Esophagus squamous epithelium (tissue), 4 donors: Measurements from ENCODE around the gene MEGF10.

Source experiments
- CTCF ChIP-seq, 6 experiments: fragments of 450-650 bp in 4 of 6; fragments of 200-600 bp in 2 of 6; sonication (generic) in 2 of 6; IDR thresholded peaks; one replicate each; pipeline ENCODE4 v1.5.1; 2016 to 2019; ENCODE audit warnings: antibody characterized with exemption in 6 of 6, mild to moderate bottlenecking in 4 of 6, moderate library complexity in 4 of 6
- POLR2A ChIP-seq, 4 donors: fragments of 450-650 bp; IDR thresholded peaks; one replicate each; pipeline ENCODE4 v1.6.1; 2017; ENCODE audit warnings: antibody characterized with exemption in 4 of 4, mild to moderate bottlenecking in 4 of 4, moderate library complexity in 3 of 4

- TF ChIP-seq CTCF (IDR thresholded peaks at IDR 0.05) (no peak), POLR2A (IDR thresholded peaks at IDR 0.05) (no peak)
These were observed 85.0 kb downstream of the MEGF10 start for GRCh38 chr5:127375544-127376091.
